Smooth muscle cell (in vitro differentiated cells): Measurements from ENCODE around the gene NRG2. TPM values are rescaled to one million over a fixed set of nuclear protein-coding genes. Genes with fewer than 3 reads are reported as not detected.

Experiments
- DNase-seq: peaks from one replicate; lab custom pipeline; 2025; ENCODE audit not compliant: unreplicated experiment; lab: John Stamatoyannopoulos, UW
- H2AFZ ChIP-seq: fragments of 200-600 bp; sonication (generic); 2 replicates; pipeline ENCODE4 v1.6.0; 2016; ENCODE audit warnings: antibody characterized with exemption, low read depth, mild to moderate bottlenecking
- H3F3A ChIP-seq: fragments of 200-600 bp; sonication (generic); 2 replicates; pipeline ENCODE4 v1.6.0; 2017; ENCODE audit warnings: antibody characterized with exemption, low read depth
- H3K27ac ChIP-seq: fragments of 200-600 bp; sonication (generic); 2 replicates; pipeline ENCODE4 v1.5.1; 2016; ENCODE audit warnings: low read depth, mild to moderate bottlenecking
- H3K27me3 ChIP-seq: fragments of 200-600 bp; sonication (generic); 2 replicates; pipeline ENCODE4 v1.6.1; 2016; ENCODE audit warnings: low read depth, mild to moderate bottlenecking
- H3K36me3 ChIP-seq: fragments of 200-600 bp; sonication (generic); 2 replicates; pipeline ENCODE4 v1.5.1; 2016; ENCODE audit warnings: low read depth
- H3K4me1 ChIP-seq: fragments of 200-600 bp; sonication (generic); 2 replicates; pipeline ENCODE4 v1.5.1; 2016; ENCODE audit warnings: low read depth
- H3K4me2 ChIP-seq: fragments of 200-600 bp; sonication (generic); 2 replicates; pipeline ENCODE4 v1.6.0; 2016; ENCODE audit warnings: mild to moderate bottlenecking
- H3K4me3 ChIP-seq: fragments of 200-600 bp; sonication (generic); 2 replicates; pipeline ENCODE4 v1.5.1; 2016; ENCODE audit warnings: mild to moderate bottlenecking
- H3K79me2 ChIP-seq: fragments of 200-600 bp; sonication (generic); 2 replicates; pipeline ENCODE4 v1.6.0; 2016; ENCODE audit warnings: low read depth, mild to moderate bottlenecking
- H3K9ac ChIP-seq: fragments of 200-600 bp; sonication (generic); 2 replicates; pipeline ENCODE4 v1.6.0; 2016; ENCODE audit warnings: low read depth
- H3K9me3 ChIP-seq: fragments of 200-600 bp; sonication (generic); replicated peaks from 2 replicates; pipeline ENCODE4 v1.5.1; 2016; ENCODE audit warnings: low read depth
- H4K20me1 ChIP-seq: fragments of 200-600 bp; sonication (generic); 2 replicates; pipeline ENCODE4 v1.6.0; 2016; ENCODE audit warnings: low read depth
- CTCF ChIP-seq: fragments of 200-600 bp; sonication (generic); IDR thresholded peaks from 2 replicates; pipeline ENCODE4 v1.5.1; 2017; ENCODE audit warnings: borderline replicate concordance, mild to moderate bottlenecking, antibody characterized with exemption; ENCODE audit not compliant: insufficient read depth, poor library complexity, severe bottlenecking
- WGBS: methylation state at CpG from one replicate; pipeline ENCODE4 v1.1.7; 2016; ENCODE audit warnings: low lambda C conversion rate; 5-methylcytosine and 5-hydroxymethylcytosine counted together
- polyA plus RNA-seq: library from polyadenylated mRNA; unstranded; fragments of >200 nt; fragmentation: Nextera tagmentation; extraction: Ambion mirVana; gene quantifications from 2 replicates; pipeline ENCODE4 v1.2.1, GENCODE V29; 2016
- total RNA-seq: library from RNA; depleted of rRNA; stranded (reverse); fragments of >200 nt; gene quantifications from 2 replicates; pipeline ENCODE4 v1.2.3, GENCODE V29; 2014

Gene NRG2
- total and polyA plus RNA-seq, 2 experiments from 2014 or later, result 0.09 to 0.25 TPM

- H3F3A ChIP-seq, result no peaks in the 10 kb centered on the region
- H3K4me2 ChIP-seq, result no peak overlapping the region
- H3K4me3 ChIP-seq, result no peak overlapping the region
- no peak overlapping the region for H3K27ac ChIP-seq
- DNase-seq, result no peak
- TF ChIP-seq CTCF, result no peak
- no peak overlapping the region for H3K9ac ChIP-seq
- H3K27me3 ChIP-seq, result peaks cover 66% of the 10 kb centered on the region
- H3K36me3 ChIP-seq, result no peaks in the 10 kb centered on the region
- H4K20me1 ChIP-seq, result no peaks in the 10 kb centered on the region
- H3K9me3 ChIP-seq, result no peaks in the 10 kb centered on the region
- H3K79me2 ChIP-seq, result no peaks in the 10 kb centered on the region
- 83% methylated on average over 9 of the region's 9 CpGs for WGBS
- no peaks in the 10 kb centered on the region for H3K4me1 ChIP-seq
- H2AFZ ChIP-seq, result no peak overlapping the region
Measured at GRCh38 chr5:139925650-139926640, 117.2 kb downstream of the NRG2 start.

GRCh38 chr5:139925216-139925562 lies 117.9 kb downstream of the NRG2 start:
- peaks cover 66% of the 10 kb centered on the region for H3K27me3 ChIP-seq
- WGBS, result 85% methylated on average over 6 of the region's 6 CpGs
- H3K4me3 ChIP-seq, result no peak overlapping the region
- TF ChIP-seq CTCF, result no peak
- H3K27ac ChIP-seq, result no peak overlapping the region
- H4K20me1 ChIP-seq, result no peaks in the 10 kb centered on the region
- no peaks in the 10 kb centered on the region for H3K36me3 ChIP-seq
- no peak overlapping the region for H3K4me2 ChIP-seq
- H3K9me3 ChIP-seq, result no peaks in the 10 kb centered on the region
- no peak overlapping the region for H3K9ac ChIP-seq
- H3K79me2 ChIP-seq, result no peaks in the 10 kb centered on the region
- H3K4me1 ChIP-seq, result no peaks in the 10 kb centered on the region
- DNase-seq, result no peak
- H2AFZ ChIP-seq, result no peak overlapping the region
- no peaks in the 10 kb centered on the region for H3F3A ChIP-seq

GRCh38 chr5:139924294-139925215 lies 118.5 kb downstream of the NRG2 start:
- H3K4me3 ChIP-seq, result no peak overlapping the region
- no peak for DNase-seq
- no peaks in the 10 kb centered on the region for H3K79me2 ChIP-seq
- no peak overlapping the region for H3K9ac ChIP-seq
- no peaks in the 10 kb centered on the region for H3K36me3 ChIP-seq
- no peak overlapping the region for H3K4me2 ChIP-seq
- TF ChIP-seq CTCF, result no peak
- H4K20me1 ChIP-seq, result no peaks in the 10 kb centered on the region
- 88% methylated on average over 12 of the region's 12 CpGs for WGBS
- no peaks in the 10 kb centered on the region for H3K4me1 ChIP-seq
- no peaks in the 10 kb centered on the region for H3K9me3 ChIP-seq
- no peak overlapping the region for H3K27ac ChIP-seq
- no peak overlapping the region for H2AFZ ChIP-seq
- H3K27me3 ChIP-seq, result peaks cover 60% of the 10 kb centered on the region
- H3F3A ChIP-seq, result peaks cover 3% of the 10 kb centered on the region
